Fibroblast of skin of scalp (primary cell): ENCODE results near the gene PNKP.

ENCODE experiments used
- DNase-seq: peaks from one replicate; pipeline ENCODE4 v3.0.0-alpha.2; 2013

The PNKP gene

DNA sequence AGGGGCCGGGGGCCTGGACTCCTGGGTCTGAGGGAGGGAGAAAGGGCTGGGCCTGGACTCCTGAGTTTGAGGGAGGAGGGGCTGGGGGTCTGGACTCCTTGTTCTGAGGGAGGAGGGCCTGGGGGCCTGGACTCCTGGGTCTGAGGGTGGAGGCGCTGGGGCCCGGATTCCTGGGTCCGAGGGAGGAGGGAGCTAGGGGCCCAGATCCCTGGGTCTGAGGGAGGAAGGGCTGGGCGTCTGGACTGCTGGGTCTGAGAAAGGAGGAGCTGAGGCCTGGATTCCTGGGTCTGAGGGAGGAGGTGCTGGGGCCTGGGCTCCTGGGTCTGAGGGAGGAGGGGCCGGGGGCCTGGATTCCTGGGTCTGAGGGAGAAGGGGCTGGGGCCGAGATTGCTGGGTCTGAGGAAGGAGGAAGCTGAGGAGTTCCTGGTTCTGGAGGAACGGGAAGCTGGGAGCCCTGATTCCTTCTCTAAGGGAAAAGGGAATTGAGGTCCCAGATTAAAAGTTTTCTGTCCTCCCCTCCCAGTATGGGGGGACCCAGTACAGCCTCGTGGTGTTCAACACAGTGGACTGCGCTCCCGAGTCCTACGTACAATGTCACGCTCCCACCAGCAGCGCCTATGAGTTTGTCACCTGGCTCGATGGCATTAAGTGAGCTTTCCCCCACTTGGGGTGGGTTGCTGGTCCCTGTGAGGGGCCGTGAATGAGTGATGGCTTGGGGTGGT, 48.6 kb downstream of the PNKP start:
- DNase-seq, result no peak

DNA sequence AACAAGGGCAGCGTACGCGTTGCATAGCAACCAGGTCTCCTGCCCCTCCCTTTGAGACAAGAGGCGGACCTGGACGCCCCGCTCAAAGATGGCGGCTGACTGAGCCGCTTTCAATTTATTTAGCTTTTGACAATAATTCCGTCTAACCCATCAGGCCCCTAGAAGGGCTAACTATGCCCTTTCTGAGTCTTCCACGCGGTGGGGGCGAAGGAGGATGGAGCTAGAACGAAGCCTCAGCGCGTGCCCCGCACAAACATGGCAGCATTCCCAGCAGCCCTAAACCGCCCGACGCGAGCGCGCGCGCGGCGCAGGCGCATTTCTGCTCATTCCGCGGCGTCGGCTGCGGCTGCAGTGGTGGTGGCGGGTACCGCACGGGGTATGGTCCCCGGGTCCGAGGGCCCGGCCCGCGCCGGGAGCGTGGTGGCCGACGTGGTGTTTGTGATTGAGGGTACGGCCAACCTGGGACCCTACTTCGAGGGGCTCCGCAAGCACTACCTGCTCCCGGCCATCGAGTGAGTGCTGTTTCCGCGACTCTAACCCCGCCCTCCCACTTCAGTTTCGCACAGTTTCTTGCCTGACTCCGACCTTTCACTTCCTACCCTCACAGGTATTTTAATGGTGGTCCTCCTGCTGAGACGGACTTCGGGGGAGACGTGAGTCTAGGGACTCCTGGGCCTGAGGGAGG, 49.3 kb downstream of the PNKP start, which contains the start of gene MED25:
Gene MED25, plus strand, starts transcription at position 326 of the 685 bp plus-strand sequence. Its CDS starts 53 bp downstream, at position 379.
- peak; percentile 85 for DNase-seq

DNA sequence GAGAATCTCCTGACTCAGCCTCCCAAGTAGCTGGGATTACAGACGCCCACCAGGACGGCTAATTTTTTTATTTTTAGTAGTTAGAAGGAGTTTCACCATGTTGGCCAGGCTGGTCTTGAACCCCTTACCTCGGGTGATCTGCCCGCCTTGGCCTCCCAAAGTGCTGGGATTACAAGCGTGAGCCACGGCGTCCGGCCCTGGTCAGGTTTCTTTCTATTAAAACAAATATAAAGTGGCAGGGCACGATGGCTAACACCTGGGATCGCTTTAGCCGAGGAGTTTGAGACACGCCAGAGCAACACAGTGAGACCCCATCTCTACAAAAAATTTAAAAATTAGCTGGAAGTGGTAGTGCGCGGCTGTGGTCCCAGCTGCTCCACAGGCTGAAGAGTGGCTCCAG, 50.8 kb downstream of the PNKP start:
- DNase-seq, result no peak

- no peak for DNase-seq
Measured at GRCh38 chr19:49814010-49814409, 53.4 kb downstream of the PNKP start.

- DNase-seq, result peak; percentile 99
Measured at GRCh38 chr19:49812997-49813861, 54.1 kb downstream of the PNKP start, which contains the start of gene FUZ. FUZ (minus strand) TSS chr19:49813292; CDS start chr19:49813106, 186 bp downstream.

DNA sequence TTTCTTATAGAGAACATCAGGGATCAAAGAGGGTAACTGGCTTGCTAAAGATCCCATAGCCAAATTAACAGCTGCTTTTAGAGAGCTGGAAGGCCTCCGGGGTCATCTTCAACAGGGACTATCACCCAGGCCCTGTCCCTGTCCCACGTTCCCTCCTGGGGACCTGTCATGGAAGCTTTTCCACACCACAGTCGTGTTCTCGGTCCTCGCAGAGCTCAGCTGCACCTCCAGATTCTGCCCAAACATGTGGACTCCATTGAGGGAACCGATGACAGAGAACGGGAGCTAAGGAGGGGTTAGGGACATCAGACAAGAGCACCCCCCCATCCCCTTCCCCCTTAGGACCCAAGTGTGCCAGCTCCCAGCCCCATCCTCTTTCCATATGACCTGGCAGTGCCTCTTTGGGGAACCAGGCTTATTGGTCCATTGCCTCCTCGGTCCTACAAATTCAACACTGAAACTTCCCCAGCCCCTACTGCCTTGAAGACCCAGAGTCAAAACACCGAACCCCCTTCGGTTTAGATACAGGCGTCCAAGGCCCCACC, 54.9 kb downstream of the PNKP start:
- DNase-seq, result no peak

DNA sequence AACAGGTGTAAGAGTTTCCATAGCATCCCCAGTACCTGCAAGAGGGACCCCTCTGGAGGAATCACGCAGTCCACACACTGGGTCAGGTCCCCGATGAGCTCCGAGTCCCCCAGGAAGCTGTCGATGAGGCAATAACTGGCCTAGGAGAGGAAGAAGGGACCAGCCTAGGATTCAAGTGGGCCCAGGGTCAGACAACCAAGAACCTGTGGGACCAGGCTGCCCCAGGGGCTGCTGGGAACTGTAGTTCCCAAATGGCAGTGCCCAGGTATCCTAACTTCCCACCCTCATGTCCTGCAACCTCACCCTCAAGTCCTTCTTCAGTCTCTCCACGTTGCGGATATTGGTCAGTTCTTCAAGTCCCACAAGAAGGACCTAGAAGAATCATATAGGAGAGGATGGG, 56.0 kb downstream of the PNKP start:
- DNase-seq, result no peak
